ENCODE measurements around the gene TNFRSF4.

GRCh38 chr1:1173793-1174415, 40.0 kb downstream of the TNFRSF4 start, which contains the start of gene TTLL10:
- TF ChIP-seq, protein P1, sequence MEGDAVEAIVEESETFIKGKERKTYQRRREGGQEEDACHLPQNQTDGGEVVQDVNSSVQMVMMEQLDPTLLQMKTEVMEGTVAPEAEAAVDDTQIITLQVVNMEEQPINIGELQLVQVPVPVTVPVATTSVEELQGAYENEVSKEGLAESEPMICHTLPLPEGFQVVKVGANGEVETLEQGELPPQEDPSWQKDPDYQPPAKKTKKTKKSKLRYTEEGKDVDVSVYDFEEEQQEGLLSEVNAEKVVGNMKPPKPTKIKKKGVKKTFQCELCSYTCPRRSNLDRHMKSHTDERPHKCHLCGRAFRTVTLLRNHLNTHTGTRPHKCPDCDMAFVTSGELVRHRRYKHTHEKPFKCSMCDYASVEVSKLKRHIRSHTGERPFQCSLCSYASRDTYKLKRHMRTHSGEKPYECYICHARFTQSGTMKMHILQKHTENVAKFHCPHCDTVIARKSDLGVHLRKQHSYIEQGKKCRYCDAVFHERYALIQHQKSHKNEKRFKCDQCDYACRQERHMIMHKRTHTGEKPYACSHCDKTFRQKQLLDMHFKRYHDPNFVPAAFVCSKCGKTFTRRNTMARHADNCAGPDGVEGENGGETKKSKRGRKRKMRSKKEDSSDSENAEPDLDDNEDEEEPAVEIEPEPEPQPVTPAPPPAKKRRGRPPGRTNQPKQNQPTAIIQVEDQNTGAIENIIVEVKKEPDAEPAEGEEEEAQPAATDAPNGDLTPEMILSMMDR (IDR thresholded peaks at IDR 0.05), result no peak
- TF ChIP-seq EZH2 (IDR thresholded peaks at IDR 0.05; ENCODE audit: borderline replicate concordance, insufficient read depth, low read depth, low read length, poor library complexity, severe bottlenecking), result no peak
